ENCODE data around the gene EIF2AK2.

DNA sequence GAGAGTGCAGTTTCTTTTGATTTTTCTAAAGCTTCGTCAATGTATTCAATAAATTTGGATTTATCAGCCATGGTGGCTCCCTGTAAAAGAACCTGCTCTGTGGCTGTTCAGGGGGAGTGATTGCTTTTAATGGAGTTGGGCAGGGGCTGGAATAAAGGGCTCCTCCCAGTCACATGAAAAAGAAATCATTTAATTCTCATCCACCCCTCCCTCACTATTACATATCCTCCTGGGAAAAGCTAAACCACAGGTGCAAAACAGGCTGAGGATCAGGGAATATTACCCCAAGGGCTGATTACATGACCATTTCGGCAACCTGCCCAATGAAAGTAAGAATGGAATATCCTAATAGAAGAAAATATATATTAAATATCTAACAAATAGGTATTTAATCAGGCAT lies 31.8 kb upstream of the EIF2AK2 start, which contains the start of gene SULT6B1:
- TF ChIP-seq, protein P1, sequence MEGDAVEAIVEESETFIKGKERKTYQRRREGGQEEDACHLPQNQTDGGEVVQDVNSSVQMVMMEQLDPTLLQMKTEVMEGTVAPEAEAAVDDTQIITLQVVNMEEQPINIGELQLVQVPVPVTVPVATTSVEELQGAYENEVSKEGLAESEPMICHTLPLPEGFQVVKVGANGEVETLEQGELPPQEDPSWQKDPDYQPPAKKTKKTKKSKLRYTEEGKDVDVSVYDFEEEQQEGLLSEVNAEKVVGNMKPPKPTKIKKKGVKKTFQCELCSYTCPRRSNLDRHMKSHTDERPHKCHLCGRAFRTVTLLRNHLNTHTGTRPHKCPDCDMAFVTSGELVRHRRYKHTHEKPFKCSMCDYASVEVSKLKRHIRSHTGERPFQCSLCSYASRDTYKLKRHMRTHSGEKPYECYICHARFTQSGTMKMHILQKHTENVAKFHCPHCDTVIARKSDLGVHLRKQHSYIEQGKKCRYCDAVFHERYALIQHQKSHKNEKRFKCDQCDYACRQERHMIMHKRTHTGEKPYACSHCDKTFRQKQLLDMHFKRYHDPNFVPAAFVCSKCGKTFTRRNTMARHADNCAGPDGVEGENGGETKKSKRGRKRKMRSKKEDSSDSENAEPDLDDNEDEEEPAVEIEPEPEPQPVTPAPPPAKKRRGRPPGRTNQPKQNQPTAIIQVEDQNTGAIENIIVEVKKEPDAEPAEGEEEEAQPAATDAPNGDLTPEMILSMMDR (IDR thresholded peaks at IDR 0.05; ENCODE audit: insufficient read depth, low read length) = no peak
- TF ChIP-seq POLR2AphosphoS5 (IDR thresholded peaks at IDR 0.05; ENCODE audit: low read depth) = no peak
